ENCODE results near the gene LRP3. TPM values are rescaled to one million over a fixed set of nuclear protein-coding genes. Genes with fewer than 3 reads are reported as not detected.

LRP3 gene
- total and polyA plus RNA-seq, 2 of the 13 experiments (the other 11 are each of a cell fraction or from before 2014, with no cell fraction given), result 17.6 to 51.6 TPM

GRCh38 chr19:33176670-33177416 is 17.3 kb upstream of the LRP3 start (continued):
- no peak for TF ChIP-seq GLI4 (CRISPR knock-in tag; IDR thresholded peaks at IDR 0.05; ENCODE audit: borderline replicate concordance)
- peak; percentile 65; the same call in 1 of the 2 replicates for TF ChIP-seq FOXO1 (CRISPR knock-in tag; IDR thresholded peaks at IDR 0.05)
- TF ChIP-seq ZBTB40 (IDR thresholded peaks at IDR 0.05), result no peak
- TF ChIP-seq ZBTB40 (CRISPR knock-in tag; IDR thresholded peaks at IDR 0.05), result no peak
- no peak for TF ChIP-seq ZNF512 (CRISPR knock-in tag; IDR thresholded peaks at IDR 0.05)
- peak; percentile 58; the same call in 1 of the 2 replicates for TF ChIP-seq MXD3 (CRISPR knock-in tag; IDR thresholded peaks at IDR 0.05)
- peak; percentile 84; the same call in 1 of the 2 replicates for TF ChIP-seq FOXC1 (CRISPR knock-in tag; IDR thresholded peaks at IDR 0.05; ENCODE audit: borderline replicate concordance)
- TF ChIP-seq RFX1 (IDR thresholded peaks at IDR 0.05), result peak; percentile 91
- TF ChIP-seq ZBTB43 (CRISPR knock-in tag; conservative IDR thresholded peaks at IDR 0.05), result no peak; the same call in 1 of the 2 replicates
- TF ChIP-seq ZNF747 (CRISPR knock-in tag; IDR thresholded peaks at IDR 0.05; ENCODE audit: borderline replicate concordance), result peak; percentile 85; the same call in 1 of the 2 replicates
- peak; percentile 36; the same call in 1 of the 2 replicates for TF ChIP-seq ZNF235 (CRISPR knock-in tag; IDR thresholded peaks at IDR 0.05; ENCODE audit: borderline replicate concordance)
- TF ChIP-seq ZMAT3 (CRISPR knock-in tag; conservative IDR thresholded peaks at IDR 0.05), result no peak
- peak; percentile 65 for TF ChIP-seq ZNF598 (CRISPR knock-in tag; IDR thresholded peaks at IDR 0.05; ENCODE audit: borderline replicate concordance)
- TF ChIP-seq SP4 (CRISPR knock-in tag; IDR thresholded peaks at IDR 0.05), result peak; percentile 88
- no peak for TF ChIP-seq ZMYM2 (CRISPR knock-in tag; IDR thresholded peaks at IDR 0.05)
- peak; percentile 64; the same call in 1 of the 2 replicates for TF ChIP-seq KDM5A (IDR thresholded peaks at IDR 0.05; ENCODE audit: borderline replicate concordance, low read length)
- TF ChIP-seq ZEB1 (IDR thresholded peaks at IDR 0.05; ENCODE audit: insufficient replicate concordance, low read depth), result no peak
